ENCODE results near the gene RTN1. TPM values are rescaled to one million over a fixed set of nuclear protein-coding genes. Genes with fewer than 3 reads are reported as not detected.

Gene RTN1
- polyA plus RNA-seq, 4 donors, result 0.45 to 34.4 (median 4.0) TPM

DNA sequence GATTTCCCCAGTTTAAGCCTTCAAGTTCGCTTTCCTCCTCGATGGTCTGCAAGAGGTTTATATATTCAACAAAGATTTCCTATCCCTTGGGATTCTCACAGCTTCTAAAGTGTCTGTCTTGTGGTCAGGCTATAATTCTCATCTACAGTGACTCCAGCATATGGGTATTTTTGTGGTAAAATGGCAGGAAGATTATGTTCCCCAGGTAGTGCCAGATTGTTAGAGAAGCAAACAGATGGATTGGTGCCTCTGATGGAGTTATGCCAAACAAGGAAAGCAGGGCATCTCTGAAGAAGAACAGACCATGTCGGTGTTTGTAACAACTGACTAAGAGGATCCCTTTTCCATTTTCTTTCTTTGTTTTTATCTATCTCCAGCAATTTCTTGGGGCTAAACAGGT, 288.4 kb downstream of the RTN1 start:
- Histone ChIP-seq H3K9me3 (ENCODE audit: control insufficient read depth in 2 of 2, insufficient read depth in 1 of 2, low read depth in 1 of 2, low read length in 1 of 2) (no peaks in the 10 kb centered on the region), H3K4me1 (ENCODE audit: control insufficient read depth in 3 of 3, insufficient read depth in 2 of 3, low read depth in 1 of 3, low read length in 2 of 3) (peaks cover 0 to 3% (median 0%) of the 10 kb centered on the region in 3 donors), H3K27me3 (ENCODE audit: control insufficient read depth in 3 of 3, insufficient read depth in 3 of 3, low read length in 3 of 3) (peaks cover 0 to 3% (median 0%) of the 10 kb centered on the region in 3 donors), H3K36me3 (ENCODE audit: control insufficient read depth in 3 of 3, insufficient read depth in 2 of 3, low read depth in 1 of 3, low read length in 3 of 3) (no peaks in the 10 kb centered on the region), H3K4me3 (ENCODE audit: low read depth in 1 of 3, low read length in 3 of 3) (no peak overlapping the region), H3K27ac (ENCODE audit: low read depth in 1 of 3, low read length in 2 of 3) (no peak overlapping the region)
- 87 to 93% (median 92%) methylated on average over 3 of the region's 3 CpGs for WGBS, 3 donors
- FAIRE-seq, result no peak
- no peak for DNase-seq

DNA sequence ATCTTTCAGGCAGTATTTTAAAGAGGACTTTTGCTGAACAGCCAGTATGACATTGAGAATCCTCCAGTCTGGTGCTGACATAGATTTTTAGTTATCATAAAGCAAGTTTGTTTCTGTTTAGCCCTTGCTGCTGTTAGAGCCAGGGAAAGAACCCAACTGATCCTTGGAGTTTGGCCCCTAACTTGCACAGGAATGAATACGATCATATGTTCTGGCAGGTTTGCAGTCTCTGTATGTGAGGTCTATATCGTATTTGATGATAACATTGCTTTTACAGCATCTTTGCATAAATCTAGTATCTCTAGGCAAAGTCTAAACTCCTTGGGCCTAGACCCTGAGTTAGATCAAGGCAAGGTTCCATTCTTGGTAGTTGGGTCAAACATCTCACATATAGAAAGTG, 289.7 kb downstream of the RTN1 start:
- FAIRE-seq, result no peak
- 28 to 45% (median 28%) methylated on average over 2 of the region's 2 CpGs for WGBS, 3 donors

GRCh38 chr14:59576332-59577294, 294.0 kb downstream of the RTN1 start, which contains the start of gene CCDC175:
TSS of gene CCDC175 (minus strand) at chr14:59576812. CDS start at chr14:59576775, 37 bp downstream.
- FAIRE-seq, result no peak
- Histone ChIP-seq H3K4me3 (ENCODE audit: low read depth in 1 of 3, low read length in 3 of 3) (peak within 1 kb of the TSS in 2 of 3 donors; percentile 53 to 84), H3K27ac (ENCODE audit: low read depth in 1 of 3, low read length in 2 of 3) (peak within 1 kb of the TSS in 1 of 3 donors; percentile 92), H3K9me3 (ENCODE audit: control insufficient read depth in 2 of 2, insufficient read depth in 1 of 2, low read depth in 1 of 2, low read length in 1 of 2) (no peaks in the 10 kb centered on the region), H3K27me3 (ENCODE audit: control insufficient read depth in 3 of 3, insufficient read depth in 3 of 3, low read length in 3 of 3) (peaks cover 0 to 3% (median 0%) of the 10 kb centered on the region in 3 donors), H3K36me3 (ENCODE audit: control insufficient read depth in 3 of 3, insufficient read depth in 2 of 3, low read depth in 1 of 3, low read length in 3 of 3) (no peaks in the 10 kb centered on the region), H3K4me1 (ENCODE audit: control insufficient read depth in 3 of 3, insufficient read depth in 2 of 3, low read depth in 1 of 3, low read length in 2 of 3) (peaks cover 0 to 11% (median 0%) of the 10 kb centered on the region in 3 donors)
- peak; percentile 83 to 96 for DNase-seq
- 16 to 20% (median 17%) methylated on average over 46 of the region's 46 CpGs for WGBS, 3 donors

More for the DNA sequence above, 289.7 kb downstream of the RTN1 start:
- peak in 1 of 2 donors; percentile 55 for DNase-seq
- Histone ChIP-seq H3K27me3 (ENCODE audit: control insufficient read depth in 3 of 3, insufficient read depth in 3 of 3, low read length in 3 of 3) (peaks cover 0 to 3% (median 0%) of the 10 kb centered on the region in 3 donors), H3K9me3 (ENCODE audit: control insufficient read depth in 2 of 2, insufficient read depth in 1 of 2, low read depth in 1 of 2, low read length in 1 of 2) (no peaks in the 10 kb centered on the region), H3K4me3 (ENCODE audit: low read depth in 1 of 3, low read length in 3 of 3) (no peak overlapping the region), H3K36me3 (ENCODE audit: control insufficient read depth in 3 of 3, insufficient read depth in 2 of 3, low read depth in 1 of 3, low read length in 3 of 3) (no peaks in the 10 kb centered on the region), H3K4me1 (ENCODE audit: control insufficient read depth in 3 of 3, insufficient read depth in 2 of 3, low read depth in 1 of 3, low read length in 2 of 3) (peaks cover 0 to 3% (median 0%) of the 10 kb centered on the region in 3 donors), H3K27ac (ENCODE audit: low read depth in 1 of 3, low read length in 2 of 3) (peak overlapping the region in 1 of 3 donors; percentile 8)

DNA sequence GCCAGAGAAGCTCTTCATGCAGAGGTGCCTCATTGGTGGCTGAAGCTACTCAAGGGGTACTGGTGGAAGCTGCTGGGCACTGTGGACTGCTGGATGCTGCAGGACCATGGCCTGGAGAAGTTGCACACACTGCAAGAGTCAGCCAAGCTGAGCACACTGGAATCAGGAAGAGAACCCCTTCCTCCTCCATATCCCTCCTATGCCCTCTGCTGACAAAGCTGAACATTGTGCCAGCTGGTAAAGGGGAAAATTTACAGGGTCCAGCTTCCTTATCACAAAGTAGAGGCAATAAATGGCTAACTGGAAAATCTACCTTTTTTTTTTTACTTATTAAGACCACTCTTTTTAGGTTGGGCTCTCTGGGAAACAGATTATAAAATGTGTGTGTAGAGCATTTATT, 300.5 kb downstream of the RTN1 start:
- H3K4me3 ChIP-seq (ENCODE audit: low read depth in 1 of 3, low read length in 3 of 3), result no peak overlapping the region
- DNase-seq, result peak; percentile 17 to 46
- H3K36me3 ChIP-seq (ENCODE audit: control insufficient read depth in 3 of 3, insufficient read depth in 2 of 3, low read depth in 1 of 3, low read length in 3 of 3), result no peaks in the 10 kb centered on the region
- no peak overlapping the region for H3K27ac ChIP-seq (ENCODE audit: low read depth in 1 of 3, low read length in 2 of 3)
- H3K4me1 ChIP-seq (ENCODE audit: control insufficient read depth in 3 of 3, insufficient read depth in 2 of 3, low read depth in 1 of 3, low read length in 2 of 3), result peaks cover 0 to 29% (median 0%) of the 10 kb centered on the region in 3 donors
- H3K9me3 ChIP-seq (ENCODE audit: control insufficient read depth in 2 of 2, insufficient read depth in 1 of 2, low read depth in 1 of 2, low read length in 1 of 2), result no peaks in the 10 kb centered on the region
- FAIRE-seq, result no peak
- H3K27me3 ChIP-seq (ENCODE audit: control insufficient read depth in 3 of 3, insufficient read depth in 3 of 3, low read length in 3 of 3), result no peaks in the 10 kb centered on the region

DNA sequence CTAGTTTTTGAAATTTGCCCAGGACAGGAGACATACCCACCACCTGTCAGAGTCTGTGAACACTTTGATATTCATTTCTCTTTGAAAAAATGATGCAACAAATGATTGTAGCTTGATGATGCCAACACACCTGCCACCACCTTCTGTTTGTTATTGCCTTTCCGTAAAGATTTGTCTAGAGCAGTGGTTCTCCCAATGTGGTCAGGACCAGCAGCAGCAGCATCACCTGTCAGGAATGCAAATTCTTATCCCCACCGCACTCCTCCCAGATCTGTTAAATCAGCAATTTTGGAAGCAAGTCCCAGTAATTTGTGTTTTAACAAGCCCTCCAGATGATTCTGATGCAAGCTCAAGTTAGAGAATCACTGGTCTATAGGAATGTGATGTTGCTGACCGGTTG, 303.9 kb downstream of the RTN1 start:
- Histone ChIP-seq H3K27ac (ENCODE audit: low read depth in 1 of 3, low read length in 2 of 3) (peak overlapping the region in 1 of 3 donors; percentile 63), H3K4me1 (ENCODE audit: control insufficient read depth in 3 of 3, insufficient read depth in 2 of 3, low read depth in 1 of 3, low read length in 2 of 3) (peaks cover 0 to 27% (median 0%) of the 10 kb centered on the region in 3 donors)

DNA sequence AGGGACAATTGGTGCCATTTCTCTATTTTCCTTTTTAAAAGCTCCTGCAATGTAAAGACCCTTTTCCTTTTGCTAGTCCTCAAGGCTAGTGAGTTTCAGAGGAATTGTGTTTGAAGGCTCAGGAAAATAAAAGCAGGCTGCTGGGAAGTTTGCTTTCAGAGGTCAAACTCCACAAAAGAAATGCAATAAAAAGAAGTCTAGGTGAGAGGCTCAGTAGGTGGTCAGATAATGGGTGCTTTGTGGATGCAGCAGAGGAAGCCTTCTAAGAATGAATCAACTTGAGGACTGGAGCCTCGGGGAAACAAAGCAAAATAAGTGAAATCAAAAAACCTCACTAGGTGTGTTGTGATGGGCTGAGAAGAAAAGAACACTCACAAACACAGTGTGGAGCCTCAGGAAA, 304.3 kb downstream of the RTN1 start:
- peaks cover 0 to 27% (median 0%) of the 10 kb centered on the region in 3 donors for H3K4me1 ChIP-seq (ENCODE audit: control insufficient read depth in 3 of 3, insufficient read depth in 2 of 3, low read depth in 1 of 3, low read length in 2 of 3)
- DNase-seq (peak; percentile 61 to 69), FAIRE-seq (no peak)
- 0 to 30% (median 17%) methylated on average over 1 of the region's 1 CpG for WGBS, 3 donors
- H3K27me3 ChIP-seq (ENCODE audit: control insufficient read depth in 3 of 3, insufficient read depth in 3 of 3, low read length in 3 of 3), result no peaks in the 10 kb centered on the region
- H3K27ac ChIP-seq (ENCODE audit: low read depth in 1 of 3, low read length in 2 of 3), result peak overlapping the region in 1 of 3 donors; percentile 63
- H3K9me3 ChIP-seq (ENCODE audit: control insufficient read depth in 2 of 2, insufficient read depth in 1 of 2, low read depth in 1 of 2, low read length in 1 of 2), result no peaks in the 10 kb centered on the region
- no peaks in the 10 kb centered on the region for H3K36me3 ChIP-seq (ENCODE audit: control insufficient read depth in 3 of 3, insufficient read depth in 2 of 3, low read depth in 1 of 3, low read length in 3 of 3)
- no peak overlapping the region for H3K4me3 ChIP-seq (ENCODE audit: low read depth in 1 of 3, low read length in 3 of 3)

More for the DNA sequence above, 303.9 kb downstream of the RTN1 start:
- DNase-seq (no peak), FAIRE-seq (no peak)
- no peaks in the 10 kb centered on the region for H3K9me3 ChIP-seq (ENCODE audit: control insufficient read depth in 2 of 2, insufficient read depth in 1 of 2, low read depth in 1 of 2, low read length in 1 of 2)
- H3K36me3 ChIP-seq (ENCODE audit: control insufficient read depth in 3 of 3, insufficient read depth in 2 of 3, low read depth in 1 of 3, low read length in 3 of 3), result no peaks in the 10 kb centered on the region
- 44 to 66% (median 54%) methylated on average over 3 of the region's 3 CpGs for WGBS, 3 donors
- H3K27me3 ChIP-seq (ENCODE audit: control insufficient read depth in 3 of 3, insufficient read depth in 3 of 3, low read length in 3 of 3), result no peaks in the 10 kb centered on the region
- H3K4me3 ChIP-seq (ENCODE audit: low read depth in 1 of 3, low read length in 3 of 3), result no peak overlapping the region

GRCh38 chr14:59565087-59565486, 305.5 kb downstream of the RTN1 start:
- DNase-seq, result peak; percentile 22 to 39
- WGBS, 3 donors, result 24 to 44% (median 43%) methylated on average over 1 of the region's 1 CpG

DNA sequence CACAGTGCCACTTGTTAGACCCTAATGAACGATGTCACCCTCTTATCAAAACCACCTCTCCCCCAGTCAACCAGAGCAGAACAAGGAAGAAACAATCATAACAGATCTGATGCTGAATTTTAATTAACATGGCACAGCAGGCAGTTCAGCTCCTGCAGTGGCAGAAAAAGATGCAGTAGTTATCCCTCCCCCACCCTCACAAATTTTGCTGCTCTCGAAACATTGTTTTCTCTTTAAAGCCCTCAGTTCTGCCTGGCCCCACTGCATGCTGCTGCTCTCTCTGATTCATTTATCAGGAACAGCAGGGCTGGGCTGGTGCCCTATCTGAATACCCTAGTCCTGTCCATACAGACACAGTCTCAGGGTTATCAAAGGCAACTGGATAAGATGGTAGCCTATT, 306.2 kb downstream of the RTN1 start:
- Histone ChIP-seq H3K9me3 (ENCODE audit: control insufficient read depth in 2 of 2, insufficient read depth in 1 of 2, low read depth in 1 of 2, low read length in 1 of 2) (no peaks in the 10 kb centered on the region), H3K27ac (ENCODE audit: low read depth in 1 of 3, low read length in 2 of 3) (peak overlapping the region in 1 of 3 donors; percentile 63), H3K27me3 (ENCODE audit: control insufficient read depth in 3 of 3, insufficient read depth in 3 of 3, low read length in 3 of 3) (no peaks in the 10 kb centered on the region), H3K4me1 (ENCODE audit: control insufficient read depth in 3 of 3, insufficient read depth in 2 of 3, low read depth in 1 of 3, low read length in 2 of 3) (peaks cover 0 to 27% (median 0%) of the 10 kb centered on the region in 3 donors), H3K36me3 (ENCODE audit: control insufficient read depth in 3 of 3, insufficient read depth in 2 of 3, low read depth in 1 of 3, low read length in 3 of 3) (peaks cover 0 to 3% (median 0%) of the 10 kb centered on the region in 3 donors), H3K4me3 (ENCODE audit: low read depth in 1 of 3, low read length in 3 of 3) (no peak overlapping the region)
- DNase-seq (no peak), FAIRE-seq (no peak)
- WGBS, 3 donors, result 11 to 29% (median 24%) methylated on average over 2 of the region's 2 CpGs

More at GRCh38 chr14:59565087-59565486, 305.5 kb downstream of the RTN1 start:
- Histone ChIP-seq H3K4me1 (ENCODE audit: control insufficient read depth in 3 of 3, insufficient read depth in 2 of 3, low read depth in 1 of 3, low read length in 2 of 3) (peaks cover 0 to 27% (median 0%) of the 10 kb centered on the region in 3 donors), H3K4me3 (ENCODE audit: low read depth in 1 of 3, low read length in 3 of 3) (no peak overlapping the region), H3K36me3 (ENCODE audit: control insufficient read depth in 3 of 3, insufficient read depth in 2 of 3, low read depth in 1 of 3, low read length in 3 of 3) (peaks cover 0 to 3% (median 0%) of the 10 kb centered on the region in 3 donors), H3K27ac (ENCODE audit: low read depth in 1 of 3, low read length in 2 of 3) (peak overlapping the region in 1 of 3 donors; percentile 63), H3K9me3 (ENCODE audit: control insufficient read depth in 2 of 2, insufficient read depth in 1 of 2, low read depth in 1 of 2, low read length in 1 of 2) (no peaks in the 10 kb centered on the region), H3K27me3 (ENCODE audit: control insufficient read depth in 3 of 3, insufficient read depth in 3 of 3, low read length in 3 of 3) (no peaks in the 10 kb centered on the region)
- FAIRE-seq, result no peak
